Prostate gland (tissue), 2 donors: Measurements from ENCODE around the gene TOB2.
A peak's percentile ranks its signal among the peaks of the same experiment; 100 is the strongest.

Source experiments
- POLR2A ChIP-seq: fragments of 450-650 bp; IDR thresholded peaks from one replicate; pipeline ENCODE4 v1.6.1; 2016; ENCODE audit warnings: antibody characterized with exemption, mild to moderate bottlenecking
- POLR2AphosphoS5 ChIP-seq: sonication (generic); formaldehyde crosslinking; IDR thresholded peaks from one replicate; pipeline ENCODE4 v1.6.1; 2017; ENCODE audit warnings: antibody characterized with exemption
- TF ChIP-seq, protein P1 (sequence below), 4 experiments: fragments of 200-600 bp in 2 of 4; fragments of 450-650 bp in 2 of 4; sonication (generic) in 2 of 4; IDR thresholded peaks; 1 replicate in 3 of 4; 2 replicates in 1 of 4; pipeline ENCODE4 v1.5.1; 2016 to 2019; ENCODE audit warnings: antibody characterized with exemption in 4 of 4, mild to moderate bottlenecking in 2 of 4, moderate library complexity in 2 of 4

GRCh38 chr22:41403532-41404318, 42.9 kb downstream of the TOB2 start:
- no peak for TF ChIP-seq POLR2A
- TF ChIP-seq, protein P1, sequence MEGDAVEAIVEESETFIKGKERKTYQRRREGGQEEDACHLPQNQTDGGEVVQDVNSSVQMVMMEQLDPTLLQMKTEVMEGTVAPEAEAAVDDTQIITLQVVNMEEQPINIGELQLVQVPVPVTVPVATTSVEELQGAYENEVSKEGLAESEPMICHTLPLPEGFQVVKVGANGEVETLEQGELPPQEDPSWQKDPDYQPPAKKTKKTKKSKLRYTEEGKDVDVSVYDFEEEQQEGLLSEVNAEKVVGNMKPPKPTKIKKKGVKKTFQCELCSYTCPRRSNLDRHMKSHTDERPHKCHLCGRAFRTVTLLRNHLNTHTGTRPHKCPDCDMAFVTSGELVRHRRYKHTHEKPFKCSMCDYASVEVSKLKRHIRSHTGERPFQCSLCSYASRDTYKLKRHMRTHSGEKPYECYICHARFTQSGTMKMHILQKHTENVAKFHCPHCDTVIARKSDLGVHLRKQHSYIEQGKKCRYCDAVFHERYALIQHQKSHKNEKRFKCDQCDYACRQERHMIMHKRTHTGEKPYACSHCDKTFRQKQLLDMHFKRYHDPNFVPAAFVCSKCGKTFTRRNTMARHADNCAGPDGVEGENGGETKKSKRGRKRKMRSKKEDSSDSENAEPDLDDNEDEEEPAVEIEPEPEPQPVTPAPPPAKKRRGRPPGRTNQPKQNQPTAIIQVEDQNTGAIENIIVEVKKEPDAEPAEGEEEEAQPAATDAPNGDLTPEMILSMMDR (IDR thresholded peaks at IDR 0.05) = peak; percentile 93 to 98 (median 98)
- peak; percentile 87 for TF ChIP-seq POLR2AphosphoS5
